Glutamatergic neuron (in vitro differentiated cells): Measurements from ENCODE around the gene PTPRN2. TPM values are rescaled to one million over a fixed set of nuclear protein-coding genes. Genes with fewer than 3 reads are reported as not detected.

ENCODE experiments used
- DNase-seq: peaks from one replicate; pipeline ENCODE4 v3.0.0; 2022
- H3K27ac Mint-ChIP-seq: one replicate; pipeline ENCODE4 v1.8.0; 2020; ENCODE audit warnings: mild to moderate bottlenecking, mixed read lengths, inconsistent platforms; ENCODE audit not compliant: unreplicated experiment
- H3K27me3 Mint-ChIP-seq: one replicate; pipeline ENCODE4 v1.8.0; 2020; ENCODE audit warnings: mild to moderate bottlenecking, moderate library complexity, mixed read lengths, inconsistent platforms; ENCODE audit not compliant: unreplicated experiment
- H3K36me3 Mint-ChIP-seq: one replicate; pipeline ENCODE4 v1.8.0; 2020; ENCODE audit warnings: mild to moderate bottlenecking, mixed read lengths, inconsistent platforms; ENCODE audit not compliant: unreplicated experiment
- H3K4me1 Mint-ChIP-seq: one replicate; pipeline ENCODE4 v1.8.0; 2020; ENCODE audit warnings: mild to moderate bottlenecking, low read depth, mixed read lengths, inconsistent platforms; ENCODE audit not compliant: unreplicated experiment
- H3K4me3 Mint-ChIP-seq: one replicate; pipeline ENCODE4 v1.8.0; 2020; ENCODE audit warnings: mild to moderate bottlenecking, mixed read lengths, inconsistent platforms; ENCODE audit not compliant: unreplicated experiment
- H3K9me3 Mint-ChIP-seq: one replicate; pipeline ENCODE4 v1.8.0; 2020; ENCODE audit warnings: mild to moderate bottlenecking, moderate library complexity, mixed read lengths, inconsistent platforms; ENCODE audit not compliant: unreplicated experiment
- CTCF ChIP-seq: fragments of 200-600 bp; sonication (generic); IDR thresholded peaks from one replicate; pipeline ENCODE4 v1.5.0; 2021; ENCODE audit not compliant: partially characterized antibody, unreplicated experiment
- total RNA-seq: library from RNA; stranded (reverse); fragmentation: NEBNext Ultra II Directional; extraction: Animal tissue kit (Norgen Biotek cat#: 25700); gene quantifications from one replicate; pipeline ENCODE4 v1.2.1, GENCODE V29; 2021; ENCODE audit not compliant: unreplicated experiment

PTPRN2 gene
- total RNA-seq, 1 donor from 2014 or later = 49.0 TPM

GRCh38 chr7:157809154-157809862 lies 778.3 kb downstream of the PTPRN2 start:
- Mint-ChIP-seq H3K4me3 (no peak overlapping the region), H3K4me1 (no peaks in the 10 kb centered on the region), H3K36me3 (peaks cover 8% of the 10 kb centered on the region), H3K9me3 (peaks cover 20% of the 10 kb centered on the region), H3K27me3 (peaks cover 8% of the 10 kb centered on the region), H3K27ac (no peak overlapping the region)
- no peak for DNase-seq
- TF ChIP-seq CTCF = no peak

- TF ChIP-seq CTCF = no peak
- Mint-ChIP-seq H3K27me3 (peaks cover 11% of the 10 kb centered on the region), H3K36me3 (peaks cover 12% of the 10 kb centered on the region), H3K9me3 (peaks cover 17% of the 10 kb centered on the region), H3K27ac (no peak overlapping the region), H3K4me1 (no peaks in the 10 kb centered on the region), H3K4me3 (no peak overlapping the region)
- DNase-seq = no peak
Observed at GRCh38 chr7:157808042-157808441, 779.6 kb downstream of the PTPRN2 start.

GRCh38 chr7:157807510-157807909 lies 780.1 kb downstream of the PTPRN2 start:
- Mint-ChIP-seq H3K4me1 (no peaks in the 10 kb centered on the region), H3K27ac (no peak overlapping the region), H3K9me3 (peaks cover 17% of the 10 kb centered on the region), H3K27me3 (peaks cover 11% of the 10 kb centered on the region), H3K36me3 (peaks cover 12% of the 10 kb centered on the region), H3K4me3 (no peak overlapping the region)
- DNase-seq = no peak
- TF ChIP-seq CTCF = no peak

- Mint-ChIP-seq H3K4me3 (no peak overlapping the region), H3K36me3 (peaks cover 18% of the 10 kb centered on the region), H3K27me3 (peaks cover 11% of the 10 kb centered on the region), H3K4me1 (no peaks in the 10 kb centered on the region), H3K27ac (no peak overlapping the region), H3K9me3 (peaks cover 15% of the 10 kb centered on the region)
- DNase-seq = no peak
- TF ChIP-seq CTCF = no peak
Observed at GRCh38 chr7:157806711-157807110, 780.9 kb downstream of the PTPRN2 start.

- H3K36me3 Mint-ChIP-seq = peaks cover 18% of the 10 kb centered on the region
- no peak for TF ChIP-seq CTCF
- H3K9me3 Mint-ChIP-seq = peaks cover 15% of the 10 kb centered on the region
- DNase-seq = no peak
- H3K27me3 Mint-ChIP-seq = peaks cover 11% of the 10 kb centered on the region
- no peak overlapping the region for H3K4me3 Mint-ChIP-seq
- no peaks in the 10 kb centered on the region for H3K4me1 Mint-ChIP-seq
- H3K27ac Mint-ChIP-seq = no peak overlapping the region
Observed at GRCh38 chr7:157805713-157806112, 781.9 kb downstream of the PTPRN2 start.
